Upper lobe of left lung (tissue), 6 donors: ENCODE measurements around the gene BRAF. TPM values are rescaled to one million over a fixed set of nuclear protein-coding genes. Genes with fewer than 3 reads are reported as not detected.
"Not testable (repeated sequence)": the region's sequence is repeated elsewhere in the genome, so short reads cannot be mapped to it uniquely, and the experiment has no call there.

ENCODE experiments used
- ATAC-seq, 2 donors: fragments of 200-7000 bp; cut with Tn5 transposase; one replicate each; pipeline ENCODE4 v1.9.1; 2022; ENCODE audit warnings: mild to moderate bottlenecking in 2 of 2, moderate library complexity in 2 of 2; ENCODE audit not compliant: low FRiP score in 2 of 2
- DNase-seq, 2 donors: peaks; one replicate each; pipeline ENCODE4 v3.0.0-alpha.2; 2019 to 2020
- H3K27ac ChIP-seq, 4 donors: fragments of 200-600 bp; sonication (generic); one replicate each; pipeline ENCODE4 v1.5.1; 2016 to 2019
- H3K27me3 ChIP-seq, 4 donors: fragments of 200-600 bp; sonication (generic); one replicate each; pipeline ENCODE4 v1.5.1; 2017 to 2019
- H3K36me3 ChIP-seq, 4 donors: fragments of 200-600 bp; sonication (generic); one replicate each; pipeline ENCODE4 v1.5.1; 2016 to 2019
- H3K4me1 ChIP-seq, 4 donors: fragments of 200-600 bp; sonication (generic); one replicate each; pipeline ENCODE4 v1.5.1; 2018 to 2019
- H3K4me3 ChIP-seq, 4 donors: fragments of 200-600 bp; sonication (generic); one replicate each; pipeline ENCODE4 v1.5.1; 2017 to 2019; ENCODE audit warnings: mild to moderate bottlenecking in 2 of 4, moderate library complexity in 1 of 4
- H3K9me3 ChIP-seq, 4 donors: fragments of 200-600 bp; sonication (generic); one replicate each; pipeline ENCODE4 v1.5.1; 2018 to 2019
- CTCF ChIP-seq, 6 experiments: fragments of 450-650 bp in 4 of 6; fragments of 200-600 bp in 2 of 6; sonication (generic) in 2 of 6; IDR thresholded peaks; one replicate each; pipeline ENCODE4 v1.5.1; 2016 to 2019; ENCODE audit warnings: antibody characterized with exemption in 6 of 6
- EP300 ChIP-seq, 4 donors: sonication (generic); formaldehyde crosslinking; IDR thresholded peaks; one replicate each; pipeline ENCODE4 v1.5.1; 2017; ENCODE audit warnings: antibody characterized with exemption in 4 of 4, control low read depth in 2 of 4
- POLR2A ChIP-seq, 4 donors: fragments of 450-650 bp; IDR thresholded peaks; one replicate each; pipeline ENCODE4 v1.5.1; 2016 to 2017; ENCODE audit warnings: antibody characterized with exemption in 4 of 4, mild to moderate bottlenecking in 2 of 4
- POLR2AphosphoS5 ChIP-seq, 2 donors: sonication (generic); formaldehyde crosslinking; IDR thresholded peaks; one replicate each; pipeline ENCODE4 v1.5.1; 2017; ENCODE audit warnings: antibody characterized with exemption in 2 of 2
- WGBS, 2 donors: methylation state at CpG; one replicate each; pipeline ENCODE4 v1.1.5; 2017 to 2018; 5-methylcytosine and 5-hydroxymethylcytosine counted together
- total RNA-seq, 6 donors: library from RNA; depleted of rRNA in 4 of 6; stranded (reverse); fragments of >200 nt in 4 of 6; gene quantifications; one replicate each; pipeline versions ENCODE4 v1.1.0 to v1.2.1, GENCODE V29; 2016 to 2021
- donor health status: DM: no; HTN: no; CAD: no; lungs with moderate emphysema.
- donor health status: DM: no; HTN: yes; CAD: no; lungs with severe emphysema.

The BRAF gene
- total RNA-seq, 6 donors from 2014 or later = 31.1 to 106 (median 46.0) TPM

- Histone ChIP-seq H3K4me3 (no peak overlapping the region), H3K36me3 (peaks cover 0 to 19% (median 6%) of the 10 kb centered on the region in 4 donors), H3K9me3 (no peaks in the 10 kb centered on the region), H3K27me3 (no peaks in the 10 kb centered on the region), H3K4me1 (peaks cover 13 to 22% (median 17%) of the 10 kb centered on the region in 4 donors), H3K27ac (no peak overlapping the region)
- DNase-seq = no peak
- ATAC-seq = no peak
- WGBS, 2 donors = 94 to 98% methylated on average over 11 of the region's 11 CpGs
- no peak for TF ChIP-seq EP300 (IDR thresholded peaks at IDR 0.05)
Measured at GRCh38 chr7:140695381-140695780, 229.3 kb downstream of the BRAF start.

DNA sequence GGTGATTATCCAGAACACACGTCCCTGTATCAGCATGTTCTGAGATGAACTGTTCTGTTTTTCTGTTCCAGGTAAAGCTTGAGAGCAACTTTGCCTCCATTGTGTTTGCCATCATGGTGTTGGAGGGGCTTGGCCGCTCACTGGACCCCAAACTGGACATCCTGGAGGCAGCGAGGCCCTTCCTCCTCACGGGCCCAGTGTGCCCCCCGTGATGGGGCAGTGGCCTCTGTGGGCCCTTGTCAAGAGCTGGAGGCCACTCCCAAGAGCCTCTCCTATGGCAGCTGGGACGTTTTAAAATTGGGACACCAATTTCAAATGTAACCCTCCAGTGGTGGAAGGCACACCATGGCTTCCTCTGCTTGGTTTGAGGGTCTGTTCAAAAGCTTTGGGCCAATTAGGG lies 230.1 kb downstream of the BRAF start:
- 87 to 91% methylated on average over 2 to 6 of the region's 6 CpGs for WGBS, 2 donors
- ATAC-seq (no peak), DNase-seq (no peak)
- Histone ChIP-seq H3K36me3 (peaks cover 0 to 27% (median 10%) of the 10 kb centered on the region in 4 donors), H3K4me3 (no peak overlapping the region), H3K27ac (no peak overlapping the region), H3K27me3 (no peaks in the 10 kb centered on the region), H3K9me3 (no peaks in the 10 kb centered on the region), H3K4me1 (peaks cover 13 to 22% (median 17%) of the 10 kb centered on the region in 4 donors)
- TF ChIP-seq POLR2AphosphoS5 (IDR thresholded peaks at IDR 0.05) = no peak
- no peak for TF ChIP-seq CTCF (IDR thresholded peaks at IDR 0.05)
- no peak for TF ChIP-seq POLR2A (IDR thresholded peaks at IDR 0.05)
- TF ChIP-seq EP300 (IDR thresholded peaks at IDR 0.05) = no peak

GRCh38 chr7:140693849-140694248 lies 230.9 kb downstream of the BRAF start:
- Histone ChIP-seq H3K4me1 (peaks cover 13 to 22% (median 17%) of the 10 kb centered on the region in 4 donors), H3K36me3 (peaks cover 0 to 31% (median 14%) of the 10 kb centered on the region in 4 donors)
- not testable (repeated sequence) for ATAC-seq, H3K9me3 ChIP-seq, H3K4me3 ChIP-seq, H3K27ac ChIP-seq, H3K27me3 ChIP-seq, DNase-seq
- WGBS, 2 donors = 95 to 97% methylated on average over 9 to 10 of the region's 10 CpGs

GRCh38 chr7:140691376-140692045 lies 233.2 kb downstream of the BRAF start:
- TF ChIP-seq POLR2A (IDR thresholded peaks at IDR 0.05) = no peak
- no peak for TF ChIP-seq POLR2AphosphoS5 (IDR thresholded peaks at IDR 0.05)
- no peak for TF ChIP-seq CTCF (IDR thresholded peaks at IDR 0.05)
- no peak for TF ChIP-seq EP300 (IDR thresholded peaks at IDR 0.05)
- H3K4me3 ChIP-seq = no peak overlapping the region
- peaks cover 3 to 7% (median 5%) of the 10 kb centered on the region in 4 donors for H3K4me1 ChIP-seq
- H3K27ac ChIP-seq = no peak overlapping the region
- ATAC-seq (no peak), DNase-seq (no peak)
- H3K9me3 ChIP-seq = no peaks in the 10 kb centered on the region
- H3K36me3 ChIP-seq = peaks cover 2 to 51% (median 21%) of the 10 kb centered on the region in 4 donors
- H3K27me3 ChIP-seq = no peaks in the 10 kb centered on the region
- 92% methylated on average over 5 to 12 of the region's 12 CpGs for WGBS, 2 donors

DNA sequence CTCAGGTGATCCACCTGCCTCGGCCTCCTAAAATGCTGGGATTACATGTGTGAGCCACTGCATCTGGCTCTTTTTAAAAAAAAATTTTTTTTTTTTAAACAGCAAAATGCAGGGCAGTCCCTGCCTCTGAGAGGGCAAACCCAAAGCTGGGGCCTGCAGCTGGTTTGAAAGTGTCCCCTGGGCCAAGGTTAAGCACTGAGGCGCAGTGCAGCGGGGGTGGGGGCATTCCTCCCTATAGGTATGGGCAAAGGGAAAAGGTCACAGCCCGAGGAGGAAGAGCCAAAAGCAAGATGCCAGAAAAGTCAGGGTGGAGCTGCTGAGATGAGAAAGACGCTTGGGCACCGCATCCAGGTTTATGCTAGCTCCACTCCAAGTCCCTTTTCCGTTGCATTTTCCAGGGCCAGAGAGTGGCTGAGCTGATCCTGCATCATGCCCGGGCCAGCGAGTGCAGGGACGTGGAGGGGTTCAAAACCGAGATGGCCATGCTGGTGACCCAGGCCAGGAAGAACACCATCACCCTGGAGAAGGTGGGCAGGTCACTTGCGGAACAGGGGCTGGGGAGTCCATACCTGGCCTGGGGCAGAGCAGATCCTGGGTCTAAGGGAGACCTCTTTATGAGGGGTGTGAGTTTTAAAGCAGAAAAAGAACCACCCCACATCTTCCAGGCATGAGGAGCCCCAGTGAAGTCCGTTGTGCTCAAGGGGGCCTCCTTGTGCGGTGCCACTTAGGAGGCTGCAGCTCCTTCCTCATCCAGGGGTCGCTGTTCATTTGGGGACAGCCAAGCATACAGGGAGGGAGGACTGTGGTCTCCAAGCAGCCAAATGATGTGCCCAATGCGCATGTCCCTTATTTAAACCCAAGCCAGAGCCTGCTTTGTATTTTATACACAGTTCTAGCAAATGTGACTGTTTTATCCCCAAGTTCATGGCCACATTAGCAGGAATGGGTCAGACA lies 235.3 kb downstream of the BRAF start:
- peaks cover 2 to 57% (median 21%) of the 10 kb centered on the region in 4 donors for H3K36me3 ChIP-seq
- no peak overlapping the region for H3K27ac ChIP-seq
- TF ChIP-seq EP300 (IDR thresholded peaks at IDR 0.05) = no peak
- TF ChIP-seq CTCF (IDR thresholded peaks at IDR 0.05) = no peak
- TF ChIP-seq POLR2AphosphoS5 (IDR thresholded peaks at IDR 0.05) = no peak
- TF ChIP-seq POLR2A (IDR thresholded peaks at IDR 0.05) = no peak
- WGBS, 2 donors = 94 to 95% methylated on average over 14 to 16 of the region's 16 CpGs
- no peaks in the 10 kb centered on the region for H3K27me3 ChIP-seq
- ATAC-seq (peak in 1 of 2 donors; percentile 12), DNase-seq (no peak)
- no peak overlapping the region for H3K4me3 ChIP-seq
- no peaks in the 10 kb centered on the region for H3K9me3 ChIP-seq
- H3K4me1 ChIP-seq = no peaks in the 10 kb centered on the region
